NB4 (cell line): ENCODE results near the gene RHOXF2.
"Not testable (repeated sequence)": the region's sequence is repeated elsewhere in the genome, so short reads cannot be mapped to it uniquely, and the experiment has no call there.

Experiments used
- DNase-seq: peaks from one replicate; pipeline ENCODE4 v3.0.0; 2010; ENCODE audit warnings: low read depth
- H3K4me3 ChIP-seq: one replicate; pipeline ENCODE4 v1.5.1; 2011; ENCODE audit warnings: mild to moderate bottlenecking, low read depth, low read length, moderate library complexity
- MYC ChIP-seq: IDR thresholded peaks from 2 replicates; pipeline ENCODE4 v1.6.1; 2011; ENCODE audit warnings: low read depth, low read length
- POLR2A ChIP-seq: IDR thresholded peaks from 2 replicates; pipeline ENCODE4 v1.6.1; 2011; ENCODE audit warnings: mild to moderate bottlenecking; ENCODE audit not compliant: insufficient read length; ENCODE audit errors: extremely low read depth
- TF ChIP-seq, protein P1 (sequence below): IDR thresholded peaks from one replicate; pipeline ENCODE4 v1.5.1; 2012; ENCODE audit warnings: low read depth, low read length
- TF ChIP-seq, protein P2 (sequence below): IDR thresholded peaks from 2 replicates; pipeline ENCODE4 v1.6.1; 2011; ENCODE audit warnings: low read depth, low read length

The RHOXF2 gene

DNA sequence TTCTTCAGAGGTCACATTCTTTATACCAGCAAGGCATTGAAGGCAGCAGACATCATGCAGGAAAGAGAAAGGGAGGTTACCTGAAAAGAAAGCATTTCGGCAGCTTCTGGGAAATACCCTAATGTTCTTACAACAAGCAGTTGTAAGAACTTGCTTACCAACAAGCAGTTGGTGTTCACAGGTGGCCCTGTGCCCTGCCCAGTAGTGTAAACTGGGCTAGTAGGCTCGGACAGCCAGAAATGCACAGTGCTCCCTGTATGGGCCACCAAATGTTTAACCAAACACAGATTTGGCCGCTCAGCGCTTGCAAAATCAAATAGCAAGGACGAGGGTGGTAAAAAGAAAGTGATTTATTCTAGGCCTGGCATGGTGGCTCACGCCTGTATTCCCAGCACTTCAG, 22.3 kb upstream of the RHOXF2 start:
- no peak for DNase-seq
- no peak overlapping the region for H3K4me3 ChIP-seq
- TF ChIP-seq POLR2A (no peak), MYC (no peak)
- TF ChIP-seq, protein P1, sequence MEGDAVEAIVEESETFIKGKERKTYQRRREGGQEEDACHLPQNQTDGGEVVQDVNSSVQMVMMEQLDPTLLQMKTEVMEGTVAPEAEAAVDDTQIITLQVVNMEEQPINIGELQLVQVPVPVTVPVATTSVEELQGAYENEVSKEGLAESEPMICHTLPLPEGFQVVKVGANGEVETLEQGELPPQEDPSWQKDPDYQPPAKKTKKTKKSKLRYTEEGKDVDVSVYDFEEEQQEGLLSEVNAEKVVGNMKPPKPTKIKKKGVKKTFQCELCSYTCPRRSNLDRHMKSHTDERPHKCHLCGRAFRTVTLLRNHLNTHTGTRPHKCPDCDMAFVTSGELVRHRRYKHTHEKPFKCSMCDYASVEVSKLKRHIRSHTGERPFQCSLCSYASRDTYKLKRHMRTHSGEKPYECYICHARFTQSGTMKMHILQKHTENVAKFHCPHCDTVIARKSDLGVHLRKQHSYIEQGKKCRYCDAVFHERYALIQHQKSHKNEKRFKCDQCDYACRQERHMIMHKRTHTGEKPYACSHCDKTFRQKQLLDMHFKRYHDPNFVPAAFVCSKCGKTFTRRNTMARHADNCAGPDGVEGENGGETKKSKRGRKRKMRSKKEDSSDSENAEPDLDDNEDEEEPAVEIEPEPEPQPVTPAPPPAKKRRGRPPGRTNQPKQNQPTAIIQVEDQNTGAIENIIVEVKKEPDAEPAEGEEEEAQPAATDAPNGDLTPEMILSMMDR, result no peak
- TF ChIP-seq, protein P2, sequence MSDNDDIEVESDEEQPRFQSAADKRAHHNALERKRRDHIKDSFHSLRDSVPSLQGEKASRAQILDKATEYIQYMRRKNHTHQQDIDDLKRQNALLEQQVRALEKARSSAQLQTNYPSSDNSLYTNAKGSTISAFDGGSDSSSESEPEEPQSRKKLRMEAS, result no peak

DNA sequence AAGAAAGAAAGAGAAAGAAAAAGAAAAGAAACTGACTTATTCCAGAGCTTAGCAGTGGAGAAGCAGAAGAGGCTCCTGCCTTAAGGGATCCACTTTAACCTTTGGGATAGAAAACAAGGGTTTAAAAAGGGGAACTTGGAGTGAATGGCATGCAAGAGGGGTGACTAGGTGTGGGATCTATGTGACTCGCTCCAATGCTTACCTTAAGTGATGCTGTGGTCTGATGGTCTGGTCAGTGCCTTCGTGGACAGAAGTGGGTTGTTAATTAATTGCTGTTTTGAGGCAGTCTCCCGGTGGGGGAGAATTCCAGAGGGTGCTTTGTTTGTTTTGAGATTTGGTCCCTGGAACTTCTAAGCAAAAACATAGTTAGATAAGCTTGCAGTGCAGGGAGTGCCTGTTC, 21.6 kb upstream of the RHOXF2 start:
- TF ChIP-seq, protein P1, result no peak
- TF ChIP-seq, protein P2, result no peak
- TF ChIP-seq MYC, result no peak
- TF ChIP-seq POLR2A, result no peak
- DNase-seq, result peak; percentile 9
- H3K4me3 ChIP-seq, result no peak overlapping the region

DNA sequence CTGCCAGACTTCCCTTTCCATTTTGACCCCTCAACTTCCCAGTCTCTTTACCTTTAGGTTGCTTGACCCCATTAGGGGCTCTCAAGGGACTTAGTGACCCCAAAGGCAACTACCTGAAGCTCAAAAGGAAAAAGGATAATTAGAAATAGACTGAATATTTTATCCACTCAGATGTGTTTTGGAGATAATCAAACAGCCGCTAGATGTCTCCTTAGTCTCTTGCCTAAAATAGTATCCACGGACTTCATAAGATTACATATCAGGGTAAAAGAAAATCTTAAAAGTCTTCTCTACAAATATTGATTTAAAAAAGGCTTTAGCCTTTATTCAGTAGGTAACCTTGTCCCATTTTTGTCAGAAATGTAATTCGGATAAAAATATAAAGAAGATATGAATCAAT, 21.0 kb upstream of the RHOXF2 start:
- no peak for DNase-seq
- H3K4me3 ChIP-seq, result no peak overlapping the region
- TF ChIP-seq, protein P2, result no peak
- no peak for TF ChIP-seq POLR2A
- TF ChIP-seq, protein P1, result no peak
- TF ChIP-seq MYC, result no peak

DNA sequence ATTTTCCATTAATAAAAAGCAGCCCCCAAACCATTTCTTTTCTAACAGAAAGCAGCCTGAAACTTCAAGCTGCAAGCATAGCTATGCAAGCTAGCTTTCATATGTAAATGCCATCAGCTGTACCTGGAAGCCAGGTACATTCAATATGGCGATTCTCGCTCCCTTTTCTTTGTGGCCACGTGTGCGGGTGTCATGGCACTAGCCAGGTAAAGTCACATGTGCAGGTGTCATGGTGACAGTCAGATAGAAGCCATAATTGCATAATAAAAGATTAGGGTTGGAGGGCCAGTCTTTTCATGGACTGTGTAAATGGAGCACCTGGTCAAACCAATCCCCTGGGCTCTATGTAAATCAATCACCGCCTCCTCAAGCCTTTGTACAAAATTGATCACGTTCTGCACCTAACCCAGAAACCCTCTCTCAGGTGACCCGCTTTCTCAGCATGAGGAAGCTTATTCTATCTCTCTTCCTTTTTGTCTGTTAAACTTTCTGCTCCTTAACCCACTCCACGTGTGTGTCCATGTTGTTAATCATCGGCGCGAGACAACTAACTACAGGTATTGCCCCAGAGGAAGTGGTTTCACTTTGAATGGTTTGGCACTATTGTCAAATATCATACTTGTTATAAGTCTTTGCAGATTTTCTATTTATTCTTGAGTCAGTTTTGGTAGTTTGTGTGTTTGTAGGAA, 18.0 kb upstream of the RHOXF2 start:
- TF ChIP-seq MYC, result no peak
- TF ChIP-seq, protein P2, result no peak
- no peak for DNase-seq
- no peak overlapping the region for H3K4me3 ChIP-seq

DNA sequence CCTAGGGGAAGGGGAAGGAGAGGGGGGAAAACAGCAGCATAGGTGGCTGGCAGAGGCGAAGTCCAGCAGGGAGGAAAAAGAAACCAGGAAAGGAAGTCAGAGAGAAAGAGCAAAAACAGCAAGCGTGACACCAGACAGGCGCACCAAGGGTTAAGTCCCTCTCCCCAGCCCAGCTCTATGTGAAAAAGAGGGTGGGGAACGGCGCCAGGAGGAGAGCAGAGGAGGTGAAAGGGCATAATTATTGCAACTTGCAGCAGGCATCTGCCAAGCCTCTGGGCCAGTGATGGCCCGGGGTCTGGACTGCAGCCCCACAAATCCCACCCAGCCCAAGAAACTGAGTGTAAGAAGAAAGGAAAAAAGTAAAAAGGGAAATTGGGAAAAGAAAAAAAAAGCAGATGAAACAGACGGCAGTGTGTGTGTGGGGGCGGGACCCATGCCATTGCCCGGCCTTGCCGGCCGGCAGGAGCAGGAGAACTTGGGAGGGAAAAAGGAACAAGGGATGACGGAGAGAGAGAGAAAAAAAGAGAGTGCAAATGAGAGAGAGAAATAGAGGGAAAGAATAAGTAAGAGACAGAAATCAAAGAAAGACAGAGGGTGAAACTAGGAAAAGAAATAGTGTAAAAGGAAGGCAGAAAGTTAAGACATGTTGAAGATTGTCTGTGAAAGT, 14.1 kb upstream of the RHOXF2 start:
- H3K4me3 ChIP-seq, result no peak overlapping the region
- TF ChIP-seq MYC (no peak), POLR2A (no peak)
- TF ChIP-seq, protein P2, result no peak
- TF ChIP-seq, protein P1, result no peak
- no peak for DNase-seq

DNA sequence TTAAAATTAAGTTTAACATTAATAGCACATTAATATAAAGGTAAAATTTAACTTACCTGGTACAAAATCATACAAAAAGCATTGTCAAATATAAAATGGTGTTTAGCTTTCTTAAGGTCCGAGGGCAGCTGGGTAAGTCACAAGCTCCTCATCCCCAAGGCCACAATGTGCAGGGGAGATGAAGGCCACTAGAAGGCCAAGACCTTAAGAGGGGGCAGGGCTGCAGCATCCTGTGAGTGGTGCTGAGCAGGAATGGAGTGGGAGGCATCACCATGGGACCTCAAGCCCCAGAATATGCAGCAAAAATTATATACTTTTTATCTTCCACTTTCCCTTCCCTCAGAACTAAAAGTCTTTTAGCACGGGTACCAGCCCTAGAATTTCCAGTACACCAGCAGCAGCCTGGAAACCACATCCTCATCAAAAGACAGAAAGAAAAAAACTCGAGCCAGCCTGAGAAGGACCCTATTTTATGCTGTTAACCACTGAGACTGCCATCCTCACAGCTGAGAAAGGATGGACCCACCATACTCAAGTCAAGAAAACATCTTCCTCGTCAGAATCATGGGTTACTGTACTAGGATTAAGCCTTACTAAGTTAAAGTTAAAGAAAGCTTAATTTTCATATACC, 13.0 kb upstream of the RHOXF2 start:
- DNase-seq, result no peak
- no peak overlapping the region for H3K4me3 ChIP-seq
- TF ChIP-seq MYC, result no peak
- TF ChIP-seq, protein P1, result no peak
- TF ChIP-seq, protein P2, result no peak
- TF ChIP-seq POLR2A, result no peak

DNA sequence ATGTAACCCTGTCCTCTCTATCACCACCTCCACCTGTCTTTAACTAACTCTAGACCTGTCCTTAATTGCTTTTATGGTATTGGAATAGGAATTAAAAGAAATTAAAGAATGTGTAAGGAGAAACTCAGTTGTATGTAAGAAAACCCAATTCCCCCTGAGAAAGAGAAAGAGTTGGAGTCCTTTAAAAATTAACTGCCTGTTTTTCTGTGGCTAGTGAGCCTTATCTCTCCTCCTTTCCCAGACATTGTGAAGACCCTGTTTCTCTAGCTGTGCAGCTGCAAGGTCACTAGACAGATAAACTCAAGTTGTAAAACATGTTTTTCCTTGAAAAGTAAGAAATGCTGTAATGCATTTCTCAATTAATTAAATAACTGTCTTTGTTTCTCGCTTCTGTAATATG, 12.1 kb upstream of the RHOXF2 start:
- DNase-seq, H3K4me3 ChIP-seq: not testable (repeated sequence)
